ENCODE data around the gene ERO1B.

- TF ChIP-seq, protein P1, sequence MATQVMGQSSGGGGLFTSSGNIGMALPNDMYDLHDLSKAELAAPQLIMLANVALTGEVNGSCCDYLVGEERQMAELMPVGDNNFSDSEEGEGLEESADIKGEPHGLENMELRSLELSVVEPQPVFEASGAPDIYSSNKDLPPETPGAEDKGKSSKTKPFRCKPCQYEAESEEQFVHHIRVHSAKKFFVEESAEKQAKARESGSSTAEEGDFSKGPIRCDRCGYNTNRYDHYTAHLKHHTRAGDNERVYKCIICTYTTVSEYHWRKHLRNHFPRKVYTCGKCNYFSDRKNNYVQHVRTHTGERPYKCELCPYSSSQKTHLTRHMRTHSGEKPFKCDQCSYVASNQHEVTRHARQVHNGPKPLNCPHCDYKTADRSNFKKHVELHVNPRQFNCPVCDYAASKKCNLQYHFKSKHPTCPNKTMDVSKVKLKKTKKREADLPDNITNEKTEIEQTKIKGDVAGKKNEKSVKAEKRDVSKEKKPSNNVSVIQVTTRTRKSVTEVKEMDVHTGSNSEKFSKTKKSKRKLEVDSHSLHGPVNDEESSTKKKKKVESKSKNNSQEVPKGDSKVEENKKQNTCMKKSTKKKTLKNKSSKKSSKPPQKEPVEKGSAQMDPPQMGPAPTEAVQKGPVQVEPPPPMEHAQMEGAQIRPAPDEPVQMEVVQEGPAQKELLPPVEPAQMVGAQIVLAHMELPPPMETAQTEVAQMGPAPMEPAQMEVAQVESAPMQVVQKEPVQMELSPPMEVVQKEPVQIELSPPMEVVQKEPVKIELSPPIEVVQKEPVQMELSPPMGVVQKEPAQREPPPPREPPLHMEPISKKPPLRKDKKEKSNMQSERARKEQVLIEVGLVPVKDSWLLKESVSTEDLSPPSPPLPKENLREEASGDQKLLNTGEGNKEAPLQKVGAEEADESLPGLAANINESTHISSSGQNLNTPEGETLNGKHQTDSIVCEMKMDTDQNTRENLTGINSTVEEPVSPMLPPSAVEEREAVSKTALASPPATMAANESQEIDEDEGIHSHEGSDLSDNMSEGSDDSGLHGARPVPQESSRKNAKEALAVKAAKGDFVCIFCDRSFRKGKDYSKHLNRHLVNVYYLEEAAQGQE (IDR thresholded peaks at IDR 0.05; ENCODE audit: insufficient read depth in 1 of 2, low read depth in 2 of 2, low read length in 2 of 2) = no peak
- TF ChIP-seq POLR2AphosphoS5 (IDR thresholded peaks at IDR 0.05; ENCODE audit: low read depth, low read length) = no peak
- TF ChIP-seq SIN3A (IDR thresholded peaks at IDR 0.05; ENCODE audit: borderline replicate concordance, insufficient read depth, low read length) = no peak
- no peak for TF ChIP-seq TAF1 (IDR thresholded peaks at IDR 0.05; ENCODE audit: borderline replicate concordance, insufficient read depth, low read length)
These were observed 74.2 kb downstream of the ERO1B start for GRCh38 chr1:236207569-236207968.

All from PFSK-1 (cell line).